Endometrial microvascular endothelial cells (primary cell): ENCODE data around the gene MID1. TPM values are rescaled to one million over a fixed set of nuclear protein-coding genes. Genes with fewer than 3 reads are reported as not detected.

Experiments used
- in situ Hi-C: cut with HindIII; loops from 2 replicates; pipeline ENCODE4 v1.10.0; 2017; ENCODE audit warnings: low sequenced_read_pairs, low pct_unique_long_range_greater_than_20kb; ENCODE audit errors: inconsistent ontology term
- total RNA-seq: library from RNA; depleted of rRNA; stranded (reverse); fragments of >200 nt; gene quantifications from one replicate; pipeline ENCODE4 v1.2.3, GENCODE V29; 2015; ENCODE audit errors: inconsistent ontology term

Gene MID1
- total RNA-seq, 1 donor from 2014 or later: 15.8 TPM

GRCh38 chrX:10414156-10414824, 206.1 kb downstream of the MID1 start:
- in situ Hi-C loops: no loop called here

- in situ Hi-C loops: no loop called here
These were observed 215.9 kb downstream of the MID1 start for GRCh38 chrX:10404436-10404835.

DNA sequence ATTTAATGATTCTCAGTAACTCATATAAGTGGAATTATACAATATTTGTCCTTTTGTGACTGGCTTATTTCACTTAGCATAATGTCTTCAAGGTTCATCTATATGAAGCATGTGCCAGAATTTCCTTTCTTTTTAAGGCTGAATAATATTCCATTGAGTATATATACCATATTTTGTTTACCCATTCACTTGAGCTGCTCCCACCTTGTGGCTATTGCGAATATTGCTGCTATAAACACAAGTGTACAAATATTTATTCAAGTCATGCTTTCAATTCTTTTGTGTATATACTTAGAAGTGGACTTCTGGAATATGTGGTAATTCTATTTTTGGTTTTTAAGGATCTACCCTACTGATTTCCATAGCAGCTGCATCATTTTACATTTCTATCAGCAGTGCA, 219.1 kb downstream of the MID1 start:
- in situ Hi-C loops: no loop called here

GRCh38 chrX:10399043-10399741, 221.2 kb downstream of the MID1 start:
- in situ Hi-C loops: no loop called here

GRCh38 chrX:10398215-10398614, 222.2 kb downstream of the MID1 start:
- in situ Hi-C loops: no loop called here

GRCh38 chrX:10397349-10397748, 223.0 kb downstream of the MID1 start:
- in situ Hi-C loops: no loop called here

DNA sequence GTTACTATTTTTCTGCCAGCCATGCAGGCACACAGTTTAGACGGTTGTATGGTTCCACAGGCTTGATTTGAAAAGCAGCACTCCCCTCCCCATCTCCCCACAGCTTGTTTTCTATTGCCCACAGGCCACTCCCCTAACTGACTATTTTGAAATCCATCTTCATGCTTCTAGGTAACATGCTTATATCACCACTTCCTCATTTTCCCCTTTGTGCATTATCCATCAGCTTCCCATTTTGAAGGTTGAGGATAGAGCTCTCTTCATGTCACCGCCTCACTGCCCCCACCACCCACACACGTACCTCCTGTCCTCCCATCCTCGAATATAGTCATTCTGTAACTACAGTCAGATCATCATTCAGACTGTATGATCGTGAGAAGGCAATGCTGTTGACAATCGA, 224.7 kb downstream of the MID1 start:
- in situ Hi-C loops: no loop called here
